Kidney epithelial cell (primary cell): Measurements from ENCODE around the gene POU5F1. TPM values are rescaled to one million over a fixed set of nuclear protein-coding genes. Genes with fewer than 3 reads are reported as not detected.

Experiments used
- DNase-seq: peaks from one replicate; pipeline ENCODE4 v3.0.0-alpha.2; 2010; ENCODE audit warnings: low read depth
- H3K27me3 ChIP-seq: 2 replicates; pipeline ENCODE4 v1.6.0; 2011; ENCODE audit warnings: low read length; ENCODE audit not compliant: control insufficient read depth, insufficient read depth
- H3K36me3 ChIP-seq: 2 replicates; pipeline ENCODE4 v1.5.1; 2011; ENCODE audit warnings: low read length; ENCODE audit not compliant: control insufficient read depth, insufficient read depth
- H3K4me3 ChIP-seq: 2 replicates; pipeline ENCODE4 v1.5.1; 2011; ENCODE audit warnings: low read depth, mild to moderate bottlenecking, control low read depth, low read length
- CTCF ChIP-seq: IDR thresholded peaks from 2 replicates; pipeline ENCODE4 v1.5.1; 2011; ENCODE audit warnings: mild to moderate bottlenecking, moderate library complexity, low read length, control low read depth, inconsistent platforms; ENCODE audit not compliant: insufficient read depth, poor library complexity, severe bottlenecking
- total RNA-seq: library from RNA; depleted of rRNA; stranded (reverse); fragments of >200 nt; gene quantifications from 2 replicates; pipeline ENCODE4 v1.2.3, GENCODE V29; 2015

The POU5F1 gene
- total RNA-seq, 1 donor from 2014 or later: 0.21 TPM

GRCh38 chr6:31161216-31162126, 9.0 kb downstream of the POU5F1 start:
- Histone ChIP-seq H3K36me3 (no peaks in the 10 kb centered on the region), H3K4me3 (no peak overlapping the region), H3K27me3 (no peaks in the 10 kb centered on the region)
- no peak for TF ChIP-seq CTCF
- DNase-seq: no peak

GRCh38 chr6:31158863-31159855, 11.3 kb downstream of the POU5F1 start:
- H3K36me3 ChIP-seq: no peaks in the 10 kb centered on the region
- TF ChIP-seq CTCF: peak; percentile 22

GRCh38 chr6:31158140-31158862, 12.2 kb downstream of the POU5F1 start, which contains the start of gene TCF19:
Gene TCF19 (plus strand): TSS chr6:31158589. CDS start chr6:31159470, 881 bp downstream.
- DNase-seq: peak; percentile 91
- H3K4me3 ChIP-seq: peak within 1 kb of the TSS; percentile 83
- H3K27me3 ChIP-seq: no peaks in the 10 kb centered on the region
- no peak for TF ChIP-seq CTCF
- no peaks in the 10 kb centered on the region for H3K36me3 ChIP-seq

More at GRCh38 chr6:31158863-31159855, 11.3 kb downstream of the POU5F1 start:
- H3K27me3 ChIP-seq: no peaks in the 10 kb centered on the region
- DNase-seq: no peak
- H3K4me3 ChIP-seq: peak overlapping the region; percentile 83

GRCh38 chr6:31157513-31158139, 12.9 kb downstream of the POU5F1 start, which contains the start of gene CCHCR1:
Gene CCHCR1 (minus strand): TSS chr6:31157802. CDS start chr6:31157600, 202 bp downstream.
- no peak for TF ChIP-seq CTCF
- Histone ChIP-seq H3K27me3 (no peaks in the 10 kb centered on the region), H3K4me3 (peak within 1 kb of the TSS; percentile 83), H3K36me3 (no peaks in the 10 kb centered on the region)
- DNase-seq: no peak

- H3K4me3 ChIP-seq: no peak overlapping the region
- TF ChIP-seq CTCF: no peak
- H3K27me3 ChIP-seq: no peaks in the 10 kb centered on the region
- H3K36me3 ChIP-seq: no peaks in the 10 kb centered on the region
- DNase-seq: no peak
Measured at GRCh38 chr6:31156641-31157040, 13.8 kb downstream of the POU5F1 start.
